Fibroblast of skin of right biceps (primary cell): ENCODE results near the gene IZUMO4.
A peak's percentile ranks its signal among the peaks of the same experiment; 100 is the strongest.
"Not testable (repeated sequence)": the region's sequence is repeated elsewhere in the genome, so short reads cannot be mapped to it uniquely, and the experiment has no call there.

Experiments used
- DNase-seq: peaks from one replicate; pipeline ENCODE4 v3.0.0-alpha.2; 2013

The IZUMO4 gene

GRCh38 chr19:2083174-2083854 is 13.4 kb upstream of the IZUMO4 start:
- DNase-seq, result no peak

GRCh38 chr19:2084993-2085720 is 11.6 kb upstream of the IZUMO4 start:
- peak; percentile 47 for DNase-seq

- DNase-seq, result peak; percentile 23
These were observed 9.8 kb upstream of the IZUMO4 start for GRCh38 chr19:2086695-2087620.

GRCh38 chr19:2087621-2088100 is 9.1 kb upstream of the IZUMO4 start:
- DNase-seq, result no peak

- DNase-seq, result peak; percentile 29
These were observed 7.6 kb upstream of the IZUMO4 start for GRCh38 chr19:2089001-2089711.

GRCh38 chr19:2089727-2090053 is 7.0 kb upstream of the IZUMO4 start:
- no peak for DNase-seq

GRCh38 chr19:2091926-2092525 is 4.7 kb upstream of the IZUMO4 start:
- DNase-seq, result not testable (repeated sequence)

- DNase-seq, result peak; percentile 96
These were observed 658 bp upstream of the IZUMO4 start, which contains the start of gene MOB3A for GRCh38 chr19:2096034-2096479. MOB3A (minus strand) TSS chr19:2096326; CDS start chr19:2078560, 17,766 bp downstream.

- no peak for DNase-seq
These were observed 629 bp downstream of the IZUMO4 start for GRCh38 chr19:2097203-2097885.

GRCh38 chr19:2097886-2098327 is 1.2 kb downstream of the IZUMO4 start:
- no peak for DNase-seq

- DNase-seq, result no peak
These were observed 2.4 kb downstream of the IZUMO4 start for GRCh38 chr19:2099054-2099501.

- DNase-seq, result no peak
These were observed 3.4 kb downstream of the IZUMO4 start for GRCh38 chr19:2099937-2100718.

- no peak for DNase-seq
These were observed 4.0 kb downstream of the IZUMO4 start for GRCh38 chr19:2100719-2101061.

- no peak for DNase-seq
These were observed 5.0 kb downstream of the IZUMO4 start for GRCh38 chr19:2101417-2102335.

- DNase-seq, result no peak
These were observed 6.5 kb downstream of the IZUMO4 start for GRCh38 chr19:2103045-2103707.

- DNase-seq, result no peak
These were observed 11.7 kb downstream of the IZUMO4 start for GRCh38 chr19:2108251-2109016.

- no peak for DNase-seq
These were observed 12.5 kb downstream of the IZUMO4 start for GRCh38 chr19:2109046-2109864.
